GM08714 (cell line): ENCODE data around the gene CORT.
A peak's percentile ranks its signal among the peaks of the same experiment; 100 is the strongest.

Experiments
- H3K4me3 ChIP-seq: fragments of 200-500 bp; sonication (Bioruptor generic); 2 replicates; pipeline ENCODE4 v1.5.1; 2014; ENCODE audit warnings: mild to moderate bottlenecking, low read length, inconsistent platforms
- ZNF274 ChIP-seq: IDR thresholded peaks from 2 replicates; pipeline ENCODE4 v1.6.1; 2012; ENCODE audit warnings: mild to moderate bottlenecking, low read depth, low read length

CORT gene

DNA sequence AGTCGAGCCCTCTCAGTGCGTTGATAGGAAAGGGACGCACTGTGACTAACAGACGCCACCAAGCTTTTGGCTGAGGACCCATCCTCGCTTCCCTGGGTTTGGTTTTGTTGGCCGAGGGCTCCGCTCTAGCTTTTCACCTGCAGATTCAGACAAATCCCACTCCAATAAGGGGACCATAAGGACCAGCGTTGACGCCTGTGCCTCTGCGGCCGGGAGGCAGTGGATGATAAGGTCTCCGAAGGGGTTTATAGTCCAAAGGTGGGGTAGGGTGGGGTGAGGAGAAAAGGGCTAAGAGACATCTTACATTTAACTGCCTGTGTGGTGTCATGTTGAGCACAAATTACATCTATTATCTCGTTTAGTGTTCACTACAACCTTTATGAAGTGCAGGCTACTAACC is 25.7 kb downstream of the CORT start:
- TF ChIP-seq ZNF274 = no peak
- H3K4me3 ChIP-seq = peak overlapping the region; percentile 92

GRCh38 chr1:10479296-10479695 is 29.5 kb downstream of the CORT start:
- H3K4me3 ChIP-seq = no peak overlapping the region
- TF ChIP-seq ZNF274 = no peak

DNA sequence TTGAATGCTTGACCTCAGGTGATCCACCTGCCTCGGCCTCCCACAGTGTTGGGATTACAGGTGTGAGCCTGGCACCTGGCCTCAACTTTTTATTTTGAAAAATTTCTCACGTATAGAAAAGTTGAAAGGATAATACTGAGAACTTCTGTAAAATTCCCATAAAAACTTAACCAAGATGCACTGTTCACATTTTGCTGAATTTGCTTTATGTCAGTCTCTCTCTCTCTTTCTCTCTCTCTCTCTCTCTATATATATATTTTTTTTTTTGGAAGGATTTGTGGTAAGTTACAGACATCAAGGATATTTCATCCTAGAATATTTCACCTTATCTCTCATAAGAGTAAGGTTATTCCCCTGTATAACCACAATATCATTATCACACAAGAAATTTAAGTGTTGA is 30.8 kb downstream of the CORT start:
- no peak for TF ChIP-seq ZNF274
- no peak overlapping the region for H3K4me3 ChIP-seq

GRCh38 chr1:10484521-10484920 is 34.7 kb downstream of the CORT start:
- no peak overlapping the region for H3K4me3 ChIP-seq
- no peak for TF ChIP-seq ZNF274

DNA sequence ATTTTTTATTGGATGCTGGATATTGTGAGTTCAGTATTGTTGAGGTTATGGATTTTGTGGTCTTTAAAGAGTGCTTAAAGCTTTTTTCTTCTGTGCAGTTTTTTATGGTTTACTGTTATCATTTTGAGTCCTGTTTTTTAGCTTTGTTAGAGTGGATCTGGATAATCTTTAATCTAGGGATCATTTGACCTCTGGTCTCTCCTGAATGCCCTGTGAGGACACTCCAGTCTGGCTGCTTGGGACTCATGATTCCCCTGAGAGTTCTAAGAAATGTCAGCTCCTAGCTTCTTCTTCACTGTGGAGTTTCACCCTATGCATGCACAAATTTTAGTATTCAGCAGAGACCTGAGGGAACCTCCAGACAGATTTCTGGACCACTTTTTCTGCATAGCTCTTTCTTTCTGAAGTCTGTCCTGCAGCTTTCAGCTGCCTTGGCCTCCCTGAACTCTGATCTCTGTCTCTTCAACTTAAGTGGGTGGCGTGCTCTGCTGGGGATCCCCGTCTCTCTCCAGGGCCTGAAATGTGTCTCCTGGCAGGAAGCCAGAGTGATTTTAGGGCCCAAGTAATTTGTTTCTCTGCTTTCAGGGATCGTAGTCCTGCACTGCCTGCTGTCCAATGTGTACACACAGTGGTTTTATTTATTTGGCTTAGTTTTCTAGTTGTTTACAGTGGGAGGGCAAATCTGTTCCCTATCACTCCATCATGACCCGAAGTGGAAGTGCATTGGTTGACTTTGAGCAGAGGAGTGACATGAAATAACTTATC is 39.6 kb downstream of the CORT start:
- TF ChIP-seq ZNF274 = no peak
- H3K4me3 ChIP-seq = no peak overlapping the region

DNA sequence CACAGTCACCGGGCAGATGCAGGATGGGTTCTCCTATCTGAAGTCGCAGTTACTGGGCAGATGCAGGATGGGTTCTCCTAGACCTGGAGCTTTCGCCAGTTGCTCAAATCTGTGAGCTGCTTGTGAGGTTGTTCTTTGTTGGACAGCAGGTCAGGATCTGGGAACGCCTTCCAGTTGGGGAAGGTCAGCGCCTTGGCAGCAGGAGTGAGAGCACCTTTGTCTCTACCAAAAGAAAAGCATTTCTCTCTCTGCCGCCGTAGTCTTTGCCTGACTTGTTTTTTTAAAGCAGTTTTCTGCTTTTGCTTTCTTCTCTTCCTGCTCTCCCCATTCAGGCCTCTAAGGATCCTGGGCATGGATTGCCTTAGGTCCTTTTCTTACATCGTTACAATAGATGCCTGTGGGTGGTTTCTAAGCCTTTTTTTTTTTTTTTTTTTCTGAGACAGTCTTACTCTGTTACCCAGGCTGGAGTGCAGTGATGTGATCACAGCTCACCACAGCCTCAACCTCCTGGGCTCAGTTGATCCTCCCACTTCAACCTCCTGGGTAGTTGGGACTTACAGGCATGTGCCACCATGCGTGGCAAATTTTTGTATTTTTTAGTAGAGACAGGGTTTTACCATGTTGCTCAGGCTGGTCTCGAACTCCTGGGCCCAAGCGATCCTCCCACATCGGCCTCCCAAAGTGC is 40.6 kb downstream of the CORT start:
- H3K4me3 ChIP-seq = no peak overlapping the region
- no peak for TF ChIP-seq ZNF274

DNA sequence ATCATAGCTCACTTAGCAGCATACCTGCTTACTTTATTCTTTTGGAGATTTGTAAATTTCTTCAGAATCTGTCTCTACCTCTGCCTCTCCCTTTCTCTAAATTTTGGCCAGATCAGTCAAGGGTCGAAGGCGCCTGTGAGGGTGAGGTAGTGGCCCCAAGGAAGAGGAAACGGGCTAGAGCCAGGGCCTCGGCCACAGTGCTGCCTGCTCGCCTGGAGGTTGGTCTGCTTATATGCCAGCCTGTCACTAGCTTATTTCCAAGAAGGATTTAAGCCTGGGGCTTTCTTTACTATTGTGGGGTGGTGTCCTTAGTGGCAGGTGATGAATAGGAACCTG is 44.6 kb downstream of the CORT start:
- no peak for TF ChIP-seq ZNF274
- no peak overlapping the region for H3K4me3 ChIP-seq

- H3K4me3 ChIP-seq = peak overlapping the region; percentile 61; the same call in 1 of the 2 replicates
- no peak for TF ChIP-seq ZNF274
These were observed 45.1 kb downstream of the CORT start for GRCh38 chr1:10494754-10495474.

- H3K4me3 ChIP-seq = peak overlapping the region; percentile 61; the same call in 1 of the 2 replicates
These were observed 45.6 kb downstream of the CORT start for GRCh38 chr1:10495475-10495817.

DNA sequence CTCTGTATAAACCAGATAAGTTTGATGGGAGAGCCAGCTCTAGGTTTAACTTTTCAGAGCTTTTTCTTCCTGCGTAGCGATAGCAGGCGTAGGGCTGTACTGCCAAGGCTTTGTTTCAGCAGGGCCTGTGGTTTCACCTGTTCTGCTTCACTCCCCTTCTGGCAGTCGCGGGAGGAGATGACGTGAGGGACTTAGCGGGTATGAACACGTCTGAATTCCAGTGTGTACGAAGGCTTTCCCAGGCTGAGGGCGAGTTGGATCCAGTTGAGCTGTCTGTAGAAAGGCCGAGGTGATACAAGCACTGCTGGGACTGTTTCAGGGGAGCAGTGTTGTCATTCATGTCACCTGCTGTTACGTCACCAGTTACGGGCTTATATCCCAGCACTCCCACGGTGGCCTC is 46.1 kb downstream of the CORT start:
- H3K4me3 ChIP-seq = no peak overlapping the region; the same call in 1 of the 2 replicates
- TF ChIP-seq ZNF274 = no peak

More at GRCh38 chr1:10495475-10495817, 45.6 kb downstream of the CORT start:
- no peak for TF ChIP-seq ZNF274

DNA sequence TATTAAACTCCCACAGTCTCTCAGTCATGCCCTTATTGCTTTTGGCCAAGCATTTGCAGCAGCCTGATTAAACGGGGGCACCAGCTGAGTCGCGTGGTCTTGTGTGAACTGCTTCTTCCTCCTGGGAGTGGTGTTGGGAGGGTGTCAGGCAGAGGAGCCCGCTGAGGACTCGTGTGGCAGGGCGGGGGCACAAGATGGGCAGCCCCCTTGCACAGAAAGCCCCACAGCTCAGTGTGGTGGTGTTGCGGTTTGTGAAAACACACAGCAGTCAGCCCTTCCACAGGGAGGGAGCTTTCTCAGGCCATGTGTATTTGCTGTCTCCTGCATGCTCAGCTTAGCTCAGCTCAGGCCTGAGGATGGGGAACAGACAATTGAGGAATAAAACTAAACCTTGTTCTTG is 47.3 kb downstream of the CORT start:
- TF ChIP-seq ZNF274 = no peak
- H3K4me3 ChIP-seq = no peak overlapping the region

DNA sequence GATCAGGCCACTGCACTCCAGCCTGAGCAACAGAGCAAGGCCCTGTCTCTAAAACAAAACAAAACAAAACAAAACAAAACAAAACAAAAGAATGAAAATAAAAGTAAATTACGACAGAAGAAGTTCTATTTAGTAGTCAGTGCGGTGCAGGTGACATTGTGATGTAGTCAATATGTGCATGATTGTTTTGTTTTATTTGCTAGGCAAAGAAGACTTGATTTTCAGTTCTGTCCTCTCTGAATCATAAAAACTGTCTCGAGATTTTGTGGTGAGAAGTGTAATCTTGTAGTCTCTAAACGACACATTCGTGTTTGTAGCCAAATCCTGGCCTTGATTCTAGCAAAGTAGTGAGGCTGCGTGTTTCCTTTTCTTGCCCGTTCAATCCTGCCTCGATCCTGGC is 48.4 kb downstream of the CORT start:
- no peak overlapping the region for H3K4me3 ChIP-seq
- TF ChIP-seq ZNF274 = no peak
